Spinal cord (tissue), 10 donors: ENCODE measurements around the gene SORBS1. TPM values are rescaled to one million over a fixed set of nuclear protein-coding genes. Genes with fewer than 3 reads are reported as not detected.

Experiments
- DNase-seq, 6 donors: peaks; one replicate each; pipeline versions ENCODE4 v3.0.0 to v3.0.0-alpha.2; 2013 to 2015; ENCODE audit warnings: low spot score in 6 of 6, low read depth in 4 of 6
- H3K27ac ChIP-seq: one replicate; pipeline ENCODE4 v1.5.1; 2013; ENCODE audit warnings: low read depth, low read length, control low read depth
- H3K27me3 ChIP-seq: one replicate; pipeline ENCODE4 v1.6.1; 2013; ENCODE audit warnings: low read length; ENCODE audit not compliant: control insufficient read depth, insufficient read depth
- H3K36me3 ChIP-seq: one replicate; pipeline ENCODE4 v1.6.1; 2013; ENCODE audit warnings: low read length; ENCODE audit not compliant: control insufficient read depth, insufficient read depth
- H3K4me1 ChIP-seq: one replicate; pipeline ENCODE4 v1.6.1; 2013; ENCODE audit warnings: low read length; ENCODE audit not compliant: control insufficient read depth, insufficient read depth
- H3K4me3 ChIP-seq: one replicate; pipeline ENCODE4 v1.5.1; 2013; ENCODE audit warnings: low read depth, low read length, control low read depth
- H3K9me3 ChIP-seq: one replicate; pipeline ENCODE4 v1.6.1; 2013; ENCODE audit warnings: low read length; ENCODE audit not compliant: control insufficient read depth, insufficient read depth
- WGBS: methylation state at CpG from one replicate; pipeline ENCODE4 v1.1.5; 2013; ENCODE audit warnings: missing lambda C conversion rate; ENCODE audit not compliant: insufficient coverage; 5-methylcytosine and 5-hydroxymethylcytosine counted together
- polyA plus RNA-seq, 2 donors: library from polyadenylated mRNA; unstranded; fragments of 120-200 nt; gene quantifications; one replicate each; pipeline ENCODE4 v1.2.1, GENCODE V29; 2013; ENCODE audit not compliant: insufficient read length in 2 of 2
- total RNA-seq, 2 donors: library from RNA; depleted of rRNA in 1 of 2; stranded (reverse); fragments of 120-200 nt in 1 of 2; fragments of >200 nt in 1 of 2; gene quantifications; one replicate each; pipeline versions ENCODE4 v1.2.3 to v1.2.4, GENCODE V29; 2013 to 2014
- donor health status: healthy.

The SORBS1 gene
- total and polyA plus RNA-seq, 4 donors = 95.1 to 129 (median 100.0) TPM

DNA sequence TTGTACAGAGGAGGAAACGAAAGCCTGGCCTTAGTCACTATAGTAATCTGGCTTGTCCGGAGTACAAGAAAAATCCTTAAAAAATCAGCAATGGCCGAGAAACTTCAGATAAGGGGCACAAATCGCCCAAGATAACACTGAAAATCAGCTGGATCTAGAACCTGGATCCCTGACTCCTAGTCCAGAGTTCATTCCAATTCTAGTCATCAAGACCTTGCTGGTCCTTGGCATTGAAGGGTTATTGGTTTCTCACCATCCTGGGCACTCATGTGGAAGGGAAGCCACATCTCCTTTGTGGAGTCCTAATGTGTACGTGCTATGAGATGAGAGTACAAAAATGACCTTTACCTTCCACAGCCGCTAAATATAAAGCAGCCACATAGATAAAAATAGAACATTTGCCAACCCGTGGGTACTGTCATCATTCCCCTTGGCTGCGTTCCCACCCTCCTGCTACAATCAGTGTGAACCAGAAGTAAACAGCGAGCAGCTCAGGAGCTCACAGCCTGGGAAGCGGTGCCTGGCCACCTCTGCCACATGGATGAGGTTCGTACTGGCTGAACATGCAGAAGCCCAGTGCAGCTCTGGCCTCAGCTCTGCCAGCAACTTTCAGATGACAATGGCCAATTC, 154.4 kb downstream of the SORBS1 start:
- 62% methylated on average over 11 of the region's 11 CpGs for WGBS
- peaks cover 16% of the 10 kb centered on the region for H3K4me1 ChIP-seq
- H3K36me3 ChIP-seq = peaks cover 23% of the 10 kb centered on the region
- no peak overlapping the region for H3K4me3 ChIP-seq
- DNase-seq = peak in 1 of 6 donors; percentile 55
- H3K9me3 ChIP-seq = no peaks in the 10 kb centered on the region
- H3K27me3 ChIP-seq = no peaks in the 10 kb centered on the region
- no peak overlapping the region for H3K27ac ChIP-seq

DNA sequence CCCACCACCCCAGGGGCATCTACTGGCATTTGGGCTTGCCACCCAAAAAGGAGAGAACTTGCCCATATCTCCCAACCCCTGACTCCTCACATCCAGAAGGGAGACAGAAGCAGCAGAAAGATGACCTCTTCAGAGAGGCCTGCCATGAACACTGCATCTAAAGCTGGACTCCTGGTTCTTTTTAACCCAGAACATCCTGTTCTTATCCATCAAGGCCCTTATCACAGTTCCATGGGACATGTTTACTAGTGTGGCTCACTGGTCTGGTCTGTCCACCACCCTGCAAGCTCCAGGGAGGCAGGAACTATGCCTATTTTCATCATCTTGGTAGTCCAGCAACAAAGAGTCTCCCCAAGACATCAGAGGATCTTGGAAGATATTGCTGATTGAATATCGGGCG, 155.5 kb downstream of the SORBS1 start:
- H3K27me3 ChIP-seq = no peaks in the 10 kb centered on the region
- DNase-seq = no peak
- WGBS = no CpG with 5 or more reads among the region's 2 CpGs
- peaks cover 16% of the 10 kb centered on the region for H3K4me1 ChIP-seq
- H3K36me3 ChIP-seq = peaks cover 26% of the 10 kb centered on the region
- H3K9me3 ChIP-seq = no peaks in the 10 kb centered on the region
- no peak overlapping the region for H3K4me3 ChIP-seq
- H3K27ac ChIP-seq = no peak overlapping the region

DNA sequence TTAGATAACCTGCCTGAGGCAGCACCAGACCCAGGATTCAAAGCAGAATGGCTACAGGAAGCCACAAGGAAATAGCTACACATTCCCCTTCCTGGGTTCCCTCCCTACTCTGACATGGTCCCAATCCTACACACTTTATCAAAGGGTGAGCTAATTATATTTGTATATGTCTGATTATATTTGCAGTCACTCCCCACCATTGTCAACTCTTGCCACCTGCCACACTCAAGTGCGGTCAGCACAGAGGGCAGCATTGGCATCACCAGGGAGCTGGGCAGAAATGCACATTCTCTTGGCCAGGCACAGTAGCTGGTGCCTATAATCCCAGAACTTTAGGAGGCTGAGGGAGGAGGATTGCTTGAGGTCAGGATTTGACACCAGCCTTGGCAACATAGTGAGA, 156.3 kb downstream of the SORBS1 start:
- Histone ChIP-seq H3K4me3 (no peak overlapping the region), H3K27ac (no peak overlapping the region), H3K27me3 (no peaks in the 10 kb centered on the region), H3K36me3 (peaks cover 26% of the 10 kb centered on the region), H3K9me3 (no peaks in the 10 kb centered on the region), H3K4me1 (peaks cover 16% of the 10 kb centered on the region)
- 60% methylated on average over 1 of the region's 1 CpG for WGBS
- DNase-seq = no peak

DNA sequence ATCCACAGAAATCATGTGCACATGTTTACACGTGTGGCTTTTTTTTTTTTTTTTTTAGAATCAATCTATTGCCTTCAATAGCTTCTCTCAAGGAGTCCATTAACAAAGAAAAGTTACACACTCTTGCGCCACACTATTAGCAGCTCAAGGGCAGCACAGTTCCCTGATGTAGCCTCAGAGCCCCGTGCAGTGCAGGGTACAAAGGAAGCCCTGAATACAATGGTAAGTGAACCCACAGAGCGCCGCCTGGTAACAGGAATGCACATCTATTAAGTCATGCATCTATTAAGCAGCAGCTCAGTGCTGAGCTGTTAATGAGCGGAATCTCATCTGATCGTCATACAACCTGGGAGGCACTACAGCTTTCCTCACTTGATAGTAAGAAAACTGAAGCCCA, 156.7 kb downstream of the SORBS1 start:
- no peak overlapping the region for H3K4me3 ChIP-seq
- H3K27ac ChIP-seq = no peak overlapping the region
- peaks cover 26% of the 10 kb centered on the region for H3K36me3 ChIP-seq
- no peaks in the 10 kb centered on the region for H3K9me3 ChIP-seq
- H3K27me3 ChIP-seq = no peaks in the 10 kb centered on the region
- DNase-seq = peak in 1 of 6 donors; percentile 54
- H3K4me1 ChIP-seq = peaks cover 16% of the 10 kb centered on the region
- 48% methylated on average over 6 of the region's 7 CpGs for WGBS

DNA sequence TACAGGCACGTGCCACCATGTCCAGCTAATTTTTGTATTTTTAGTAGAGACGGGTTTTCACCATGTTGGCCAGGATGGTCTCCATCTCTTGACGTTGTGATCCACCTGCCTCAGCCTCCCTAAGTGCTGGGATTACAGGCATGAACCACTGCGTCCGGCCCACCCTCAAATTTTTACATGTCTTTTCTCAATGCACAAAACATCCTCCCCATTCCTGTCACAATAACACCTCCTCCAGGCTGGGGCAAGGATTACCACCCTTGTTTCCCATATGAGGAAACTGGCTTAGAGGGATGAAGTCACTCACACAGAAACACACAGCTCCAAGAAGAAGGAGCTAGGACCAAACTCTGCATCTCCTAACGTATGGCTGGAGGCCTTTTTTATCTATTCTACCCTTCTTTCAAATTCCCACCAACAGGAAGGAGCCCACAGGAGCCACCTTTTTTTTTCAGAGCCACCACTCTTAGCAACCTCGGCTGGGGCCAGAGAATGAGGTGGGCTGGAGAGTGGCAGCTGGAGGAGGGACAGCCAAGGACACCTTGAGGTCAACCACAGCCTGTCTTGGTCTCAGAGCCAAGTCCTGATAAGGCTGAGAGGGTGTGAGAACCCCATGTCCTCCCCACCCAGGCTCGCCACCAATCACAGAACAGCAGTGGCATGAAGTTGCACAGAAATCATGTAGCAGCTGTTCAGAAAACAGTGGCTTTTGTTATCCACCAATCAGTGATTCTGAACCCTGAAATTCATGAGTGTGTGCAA, 157.3 kb downstream of the SORBS1 start:
- H3K27ac ChIP-seq = no peak overlapping the region
- no peaks in the 10 kb centered on the region for H3K9me3 ChIP-seq

DNA sequence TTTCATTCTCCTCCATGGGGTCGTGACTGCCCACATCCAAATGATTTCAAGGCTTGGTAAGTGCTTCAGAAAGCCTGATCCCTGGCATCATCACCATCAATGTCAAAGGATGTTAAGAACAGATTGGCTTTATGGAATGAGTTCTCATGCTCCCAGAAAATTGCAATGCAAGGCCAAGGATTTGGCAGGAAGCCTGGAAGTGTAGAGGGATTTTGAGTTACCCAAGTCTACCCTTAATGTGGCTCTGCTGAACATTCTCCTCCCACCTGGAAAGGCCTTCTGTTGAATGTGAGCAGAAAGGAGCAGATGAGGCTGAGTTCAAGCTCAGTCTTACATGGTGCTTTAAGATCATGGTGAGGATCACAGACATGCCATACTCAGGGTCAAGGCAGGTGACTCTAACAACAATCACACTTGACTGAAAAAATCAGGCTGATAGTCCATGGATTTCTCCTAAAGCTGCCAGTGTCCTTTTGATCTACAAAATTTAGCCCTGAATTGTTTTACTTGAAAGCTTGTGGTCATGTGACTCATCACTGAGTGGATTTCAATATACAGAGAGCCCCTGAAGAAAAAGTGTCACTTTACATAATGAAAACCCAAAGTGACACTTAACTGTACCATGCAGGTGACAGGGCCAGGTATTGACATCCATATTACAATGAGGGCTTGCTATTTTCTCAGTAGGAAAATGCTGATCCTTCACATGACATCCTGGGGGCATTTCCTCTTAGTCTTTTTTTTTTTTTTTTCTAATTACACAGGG, 159.3 kb downstream of the SORBS1 start:
- H3K9me3 ChIP-seq = no peaks in the 10 kb centered on the region
- peaks cover 8% of the 10 kb centered on the region for H3K4me1 ChIP-seq
- H3K27me3 ChIP-seq = no peaks in the 10 kb centered on the region
- WGBS = no CpG with 5 or more reads among the region's 1 CpG
- H3K36me3 ChIP-seq = peaks cover 31% of the 10 kb centered on the region
- DNase-seq = no peak
- H3K27ac ChIP-seq = no peak overlapping the region
- no peak overlapping the region for H3K4me3 ChIP-seq

More for the DNA sequence above, 157.3 kb downstream of the SORBS1 start:
- H3K4me1 ChIP-seq = peaks cover 12% of the 10 kb centered on the region
- H3K36me3 ChIP-seq = peaks cover 30% of the 10 kb centered on the region
- WGBS = 97% methylated on average over 6 of the region's 8 CpGs
- H3K4me3 ChIP-seq = no peak overlapping the region
- no peaks in the 10 kb centered on the region for H3K27me3 ChIP-seq
- no peak for DNase-seq

DNA sequence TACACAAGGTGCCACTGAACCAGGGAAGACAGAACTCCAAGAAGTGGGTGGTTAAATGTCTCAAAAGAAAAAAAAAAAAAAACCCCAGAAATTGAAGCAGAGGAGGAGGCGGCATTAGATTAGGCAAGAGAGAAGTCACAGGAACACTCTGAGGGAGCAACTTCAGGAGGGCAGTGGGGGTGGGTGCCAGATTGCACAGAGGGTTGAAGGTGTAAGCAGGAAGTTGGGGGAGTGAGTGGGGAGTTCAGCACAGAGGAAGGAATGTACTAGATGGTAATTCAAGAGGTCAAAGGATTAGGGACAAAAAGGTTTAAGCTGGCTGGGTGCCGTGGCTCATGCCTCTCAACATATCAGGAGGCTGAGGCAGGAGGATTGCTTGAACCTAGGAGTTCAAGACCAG, 160.4 kb downstream of the SORBS1 start:
- peaks cover 11% of the 10 kb centered on the region for H3K4me1 ChIP-seq
- peaks cover 36% of the 10 kb centered on the region for H3K36me3 ChIP-seq
- DNase-seq = no peak
- no peaks in the 10 kb centered on the region for H3K27me3 ChIP-seq
- WGBS = 100% methylated on average over 2 of the region's 2 CpGs
- H3K4me3 ChIP-seq = no peak overlapping the region
- H3K27ac ChIP-seq = no peak overlapping the region
- no peaks in the 10 kb centered on the region for H3K9me3 ChIP-seq

DNA sequence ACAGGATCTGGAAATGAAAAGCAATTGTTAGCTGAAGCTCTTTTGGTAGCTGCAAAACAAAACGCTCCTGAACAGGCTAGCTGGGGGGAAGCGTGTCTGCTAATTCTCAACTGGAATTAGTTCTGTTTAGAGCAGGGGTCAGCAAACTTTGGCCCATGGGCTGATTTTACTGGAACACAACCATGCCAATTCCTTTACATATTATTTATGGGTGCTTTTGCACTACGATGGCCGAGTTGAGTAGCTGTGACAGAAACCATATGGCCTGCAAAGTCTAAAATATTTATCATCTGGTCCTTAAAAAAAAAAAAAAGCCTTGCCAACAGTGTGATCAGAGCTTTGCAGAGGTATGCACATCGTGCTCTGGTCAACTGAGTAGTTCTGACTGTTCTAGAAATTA, 162.0 kb downstream of the SORBS1 start:
- Histone ChIP-seq H3K9me3 (no peaks in the 10 kb centered on the region), H3K27me3 (no peaks in the 10 kb centered on the region), H3K4me3 (no peak overlapping the region), H3K4me1 (peaks cover 5% of the 10 kb centered on the region), H3K27ac (no peak overlapping the region), H3K36me3 (peaks cover 30% of the 10 kb centered on the region)
- no peak for DNase-seq
- WGBS = 92% methylated on average over 2 of the region's 5 CpGs

DNA sequence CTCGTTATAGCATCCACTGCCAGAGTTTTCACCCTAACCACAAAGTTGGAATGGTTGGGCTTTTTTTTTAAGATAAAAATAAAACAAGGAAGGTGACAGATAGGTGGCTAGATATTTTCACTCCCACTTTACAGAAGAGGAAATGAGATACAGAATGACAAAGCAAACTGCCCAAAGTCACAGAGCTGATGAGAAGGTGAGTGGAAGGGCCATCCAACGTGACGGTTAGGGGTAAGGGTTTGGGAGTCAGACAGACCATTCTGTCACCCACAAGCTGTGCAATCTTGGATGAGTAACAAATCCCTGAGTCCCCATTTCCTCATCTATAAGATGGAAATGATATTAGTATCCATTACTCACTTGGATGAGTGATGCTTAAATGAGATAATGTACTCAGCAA, 163.4 kb downstream of the SORBS1 start:
- Histone ChIP-seq H3K27me3 (no peaks in the 10 kb centered on the region), H3K27ac (no peak overlapping the region), H3K4me1 (peaks cover 5% of the 10 kb centered on the region), H3K9me3 (no peaks in the 10 kb centered on the region), H3K4me3 (no peak overlapping the region), H3K36me3 (peaks cover 27% of the 10 kb centered on the region)
- WGBS = no CpG with 5 or more reads among the region's 3 CpGs
- DNase-seq = no peak
